Measurements from ENCODE around the gene SOX10.

- TF ChIP-seq, protein P1, sequence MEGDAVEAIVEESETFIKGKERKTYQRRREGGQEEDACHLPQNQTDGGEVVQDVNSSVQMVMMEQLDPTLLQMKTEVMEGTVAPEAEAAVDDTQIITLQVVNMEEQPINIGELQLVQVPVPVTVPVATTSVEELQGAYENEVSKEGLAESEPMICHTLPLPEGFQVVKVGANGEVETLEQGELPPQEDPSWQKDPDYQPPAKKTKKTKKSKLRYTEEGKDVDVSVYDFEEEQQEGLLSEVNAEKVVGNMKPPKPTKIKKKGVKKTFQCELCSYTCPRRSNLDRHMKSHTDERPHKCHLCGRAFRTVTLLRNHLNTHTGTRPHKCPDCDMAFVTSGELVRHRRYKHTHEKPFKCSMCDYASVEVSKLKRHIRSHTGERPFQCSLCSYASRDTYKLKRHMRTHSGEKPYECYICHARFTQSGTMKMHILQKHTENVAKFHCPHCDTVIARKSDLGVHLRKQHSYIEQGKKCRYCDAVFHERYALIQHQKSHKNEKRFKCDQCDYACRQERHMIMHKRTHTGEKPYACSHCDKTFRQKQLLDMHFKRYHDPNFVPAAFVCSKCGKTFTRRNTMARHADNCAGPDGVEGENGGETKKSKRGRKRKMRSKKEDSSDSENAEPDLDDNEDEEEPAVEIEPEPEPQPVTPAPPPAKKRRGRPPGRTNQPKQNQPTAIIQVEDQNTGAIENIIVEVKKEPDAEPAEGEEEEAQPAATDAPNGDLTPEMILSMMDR (IDR thresholded peaks at IDR 0.05 in 4 of 5, conservative IDR thresholded peaks at IDR 0.05 in 1 of 5), result no peak
- no peak for TF ChIP-seq POLR2A (IDR thresholded peaks at IDR 0.05)
Measured at GRCh38 chr22:38031491-38031890, 47.1 kb upstream of the SOX10 start.
